HFFc6 (cell line): ENCODE measurements around the gene RASGRF2. TPM values are rescaled to one million over a fixed set of nuclear protein-coding genes. Genes with fewer than 3 reads are reported as not detected.

Experiments
- DNase-seq: peaks from one replicate; pipeline ENCODE4 v3.0.0-alpha.2; 2018
- H3K27ac Mint-ChIP-seq: 2 replicates; pipeline ENCODE4 v1.8.0; 2020; ENCODE audit warnings: mild to moderate bottlenecking, mixed read lengths
- H3K27me3 Mint-ChIP-seq: 2 replicates; pipeline ENCODE4 v1.8.0; 2021; ENCODE audit warnings: mild to moderate bottlenecking, moderate library complexity, mixed read lengths; ENCODE audit not compliant: insufficient read depth
- H3K36me3 Mint-ChIP-seq: 2 replicates; pipeline ENCODE4 v1.8.0; 2021; ENCODE audit warnings: low read depth, mixed read lengths
- H3K4me1 Mint-ChIP-seq: 2 replicates; pipeline ENCODE4 v1.8.0; 2020; ENCODE audit warnings: low read depth, mixed read lengths
- H3K4me3 Mint-ChIP-seq: 2 replicates; pipeline ENCODE4 v1.8.0; 2020; ENCODE audit warnings: mild to moderate bottlenecking, moderate library complexity, mixed read lengths
- H3K9me3 Mint-ChIP-seq: 2 replicates; pipeline ENCODE4 v1.8.0; 2020; ENCODE audit warnings: mild to moderate bottlenecking, mixed read lengths
- CTCF ChIP-seq: fragments of 200-600 bp; sonication (generic); IDR thresholded peaks from 2 replicates; pipeline ENCODE4 v1.5.0; 2021; ENCODE audit warnings: antibody characterized with exemption, mild to moderate bottlenecking
- total RNA-seq, 6 experiments: library from RNA; stranded (reverse); fragmentation: NEBNext Ultra II Directional; extraction: Animal tissue kit (Norgen Biotek cat#: 25700); gene quantifications; 2 replicates in 1 of 6; 3 replicates in 5 of 6; pipeline ENCODE4 v1.2.3, GENCODE V29; 2021

RASGRF2 gene
- total RNA-seq, 6 experiments from 2014 or later = 0.21 to 0.97 (median 0.69) TPM

GRCh38 chr5:81145329-81145935, 185.3 kb downstream of the RASGRF2 start:
- no peak for TF ChIP-seq CTCF
- H3K4me1 Mint-ChIP-seq = no peaks in the 10 kb centered on the region
- no peaks in the 10 kb centered on the region for H3K9me3 Mint-ChIP-seq

GRCh38 chr5:81146031-81146430, 185.9 kb downstream of the RASGRF2 start:
- no peak for TF ChIP-seq CTCF
- Mint-ChIP-seq H3K4me3 (no peak overlapping the region), H3K9me3 (no peaks in the 10 kb centered on the region), H3K36me3 (no peaks in the 10 kb centered on the region), H3K27ac (no peak overlapping the region), H3K27me3 (peaks cover 14% of the 10 kb centered on the region; the same call in 1 of the 2 replicates), H3K4me1 (no peaks in the 10 kb centered on the region)
- no peak for DNase-seq

More at GRCh38 chr5:81145329-81145935, 185.3 kb downstream of the RASGRF2 start:
- no peak overlapping the region for H3K27ac Mint-ChIP-seq
- DNase-seq = no peak
- no peak overlapping the region for H3K4me3 Mint-ChIP-seq
- H3K27me3 Mint-ChIP-seq = peaks cover 14% of the 10 kb centered on the region; the same call in 1 of the 2 replicates
- H3K36me3 Mint-ChIP-seq = no peaks in the 10 kb centered on the region

DNA sequence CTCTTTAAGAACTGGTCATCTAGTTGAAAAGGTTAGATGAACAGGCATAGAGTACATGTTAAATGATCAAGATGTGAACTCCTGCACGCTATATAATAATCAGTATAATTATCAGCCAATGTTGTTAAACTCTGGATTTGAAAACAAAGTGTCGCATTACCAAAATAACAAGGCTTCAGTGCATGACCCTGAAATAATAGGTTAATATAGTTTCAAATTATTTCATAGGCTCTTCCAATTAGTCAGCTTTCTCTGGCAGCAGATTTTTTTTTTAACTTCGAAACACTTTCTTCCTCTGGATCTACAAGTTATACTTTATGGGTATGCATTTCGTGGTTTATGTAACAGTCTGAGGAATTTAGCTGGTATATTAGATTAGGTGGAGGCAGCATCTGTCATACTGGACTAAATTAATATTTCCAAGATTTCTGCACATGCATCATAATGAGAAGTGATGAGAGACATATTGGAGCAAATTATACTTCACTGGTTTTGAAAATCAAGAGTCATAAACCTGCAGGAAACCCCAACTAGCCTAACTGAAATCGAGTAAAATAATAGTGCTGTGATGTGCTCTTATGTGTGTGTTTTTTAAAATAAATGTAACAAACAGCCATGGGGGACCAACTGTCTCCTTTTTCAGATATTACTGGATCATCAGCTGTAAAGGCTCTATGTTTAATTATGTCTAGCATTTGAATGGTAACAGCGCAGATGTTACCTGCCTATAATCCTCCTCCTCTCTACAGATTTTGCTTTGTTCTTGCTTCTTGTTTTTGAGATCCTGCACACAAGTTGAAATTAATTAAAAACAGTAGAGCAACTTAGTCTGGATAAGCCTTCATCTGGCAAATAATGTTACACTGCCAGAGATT, 187.1 kb downstream of the RASGRF2 start:
- H3K4me3 Mint-ChIP-seq = no peak overlapping the region
- no peak for DNase-seq
- H3K4me1 Mint-ChIP-seq = no peaks in the 10 kb centered on the region
- no peaks in the 10 kb centered on the region for H3K9me3 Mint-ChIP-seq
- H3K27ac Mint-ChIP-seq = no peak overlapping the region
- peaks cover 9% of the 10 kb centered on the region; the same call in 1 of the 2 replicates for H3K27me3 Mint-ChIP-seq
- no peaks in the 10 kb centered on the region for H3K36me3 Mint-ChIP-seq
- TF ChIP-seq CTCF = no peak

GRCh38 chr5:81147886-81148571, 187.9 kb downstream of the RASGRF2 start:
- Mint-ChIP-seq H3K27me3 (peaks cover 9% of the 10 kb centered on the region; the same call in 1 of the 2 replicates), H3K4me1 (no peaks in the 10 kb centered on the region), H3K27ac (no peak overlapping the region), H3K36me3 (no peaks in the 10 kb centered on the region), H3K4me3 (no peak overlapping the region), H3K9me3 (no peaks in the 10 kb centered on the region)
- DNase-seq = no peak
- no peak for TF ChIP-seq CTCF

GRCh38 chr5:81151546-81151945, 191.4 kb downstream of the RASGRF2 start:
- no peaks in the 10 kb centered on the region; the same call in 1 of the 2 replicates for H3K9me3 Mint-ChIP-seq
- peak; percentile 39 for DNase-seq
- no peaks in the 10 kb centered on the region for H3K36me3 Mint-ChIP-seq
- no peaks in the 10 kb centered on the region for H3K4me1 Mint-ChIP-seq
- no peak overlapping the region for H3K4me3 Mint-ChIP-seq
- H3K27me3 Mint-ChIP-seq = peaks cover 3% of the 10 kb centered on the region; the same call in 1 of the 2 replicates
- H3K27ac Mint-ChIP-seq = no peak overlapping the region
- TF ChIP-seq CTCF = no peak
